Measurements from ENCODE around the gene ADAM12. TPM values are rescaled to one million over a fixed set of nuclear protein-coding genes. Genes with fewer than 3 reads are reported as not detected.

ADAM12 gene
- total RNA-seq, 1 experiment from 2014 or later, result not detected

DNA sequence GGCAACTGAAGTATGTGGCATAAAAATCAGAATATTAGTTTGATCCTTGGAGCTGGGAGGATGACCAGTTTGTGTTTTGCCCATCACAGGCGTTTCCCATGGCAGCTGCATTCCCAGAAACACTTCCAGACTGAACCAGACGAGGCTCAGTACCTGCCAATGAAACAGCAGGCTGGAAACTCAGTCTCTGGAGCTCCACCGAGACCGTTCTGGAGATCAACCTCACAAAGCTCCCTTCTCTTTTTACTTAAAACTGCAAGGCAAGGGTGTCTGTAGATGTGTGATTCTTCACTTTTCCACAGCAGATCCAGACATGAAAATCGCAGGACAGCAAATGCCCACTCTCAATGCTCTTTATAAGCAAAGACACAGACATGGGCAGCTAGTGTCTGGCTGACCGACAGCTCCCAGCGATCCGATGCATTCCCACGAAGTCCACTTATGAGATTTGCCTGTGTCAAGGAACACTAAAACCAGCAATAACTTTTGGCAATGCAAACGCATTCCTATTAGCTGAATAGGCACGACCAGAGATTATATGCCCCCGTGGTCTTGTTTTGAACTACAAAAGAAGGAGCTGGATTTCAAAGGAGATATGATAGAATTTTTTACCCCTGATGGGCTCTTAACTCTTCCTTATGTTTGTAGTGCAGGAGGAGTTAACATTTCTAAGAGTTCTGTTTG lies 72.6 kb downstream of the ADAM12 start:
- DNase-seq (ENCODE audit: low spot score), result no peak

DNA sequence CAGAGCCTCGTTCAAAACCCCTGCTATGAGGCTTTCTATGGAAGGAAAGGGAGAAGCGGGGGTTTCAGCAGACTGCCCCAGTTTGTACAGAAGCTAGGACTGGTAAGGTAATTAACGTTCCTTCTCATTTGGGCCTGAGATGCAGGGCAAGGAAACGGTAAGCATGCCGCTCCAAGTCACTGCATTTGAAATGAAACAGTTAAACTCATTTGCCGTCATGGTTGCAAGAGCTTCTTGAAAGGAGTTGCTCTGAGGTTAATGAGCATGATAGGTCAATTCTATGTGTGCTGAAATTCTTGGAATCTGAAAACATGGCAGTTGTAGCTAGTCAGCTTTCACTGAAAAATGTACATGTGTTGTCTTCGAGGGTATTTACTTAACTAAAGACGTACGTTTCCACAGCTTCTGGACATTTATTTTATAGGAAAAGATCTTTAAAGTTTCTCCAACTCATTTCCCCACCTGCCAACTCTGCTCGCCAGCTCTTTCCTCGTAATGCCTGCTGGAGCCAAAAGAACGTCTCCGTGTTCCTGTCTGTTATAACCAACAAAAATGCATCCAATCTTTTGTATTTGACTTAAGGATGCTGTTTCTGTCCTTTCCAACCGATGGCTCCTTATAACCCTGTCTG lies 73.3 kb downstream of the ADAM12 start:
- DNase-seq (ENCODE audit: low spot score), result no peak

- no peak for DNase-seq (ENCODE audit: low spot score)
Measured at GRCh38 chr10:126312167-126312566, 76.1 kb downstream of the ADAM12 start.

GRCh38 chr10:126309228-126309883 lies 78.9 kb downstream of the ADAM12 start:
- no peak for DNase-seq (ENCODE audit: low spot score)

GRCh38 chr10:126302826-126303665 lies 85.2 kb downstream of the ADAM12 start:
- no peak for DNase-seq (ENCODE audit: low spot score)

DNA sequence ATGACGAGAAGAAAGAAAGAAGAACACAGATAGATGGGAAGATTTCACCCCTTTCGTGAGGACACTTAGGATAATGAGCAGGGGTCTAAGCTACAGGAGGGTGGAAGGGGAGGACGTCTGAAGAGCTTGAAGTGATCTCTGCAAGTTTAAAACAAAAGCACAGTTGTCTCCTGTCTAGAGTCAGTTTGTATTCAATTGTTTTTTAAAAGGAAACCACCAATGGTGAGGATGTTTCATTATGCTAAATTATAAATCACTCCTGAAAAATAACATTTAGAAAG lies 85.9 kb downstream of the ADAM12 start:
- no peak for DNase-seq (ENCODE audit: low spot score)

GRCh38 chr10:126301701-126302475 lies 86.4 kb downstream of the ADAM12 start:
- no peak for DNase-seq (ENCODE audit: low spot score)

- no peak for DNase-seq (ENCODE audit: low spot score)
Measured at GRCh38 chr10:126294451-126294850, 93.8 kb downstream of the ADAM12 start.

DNA sequence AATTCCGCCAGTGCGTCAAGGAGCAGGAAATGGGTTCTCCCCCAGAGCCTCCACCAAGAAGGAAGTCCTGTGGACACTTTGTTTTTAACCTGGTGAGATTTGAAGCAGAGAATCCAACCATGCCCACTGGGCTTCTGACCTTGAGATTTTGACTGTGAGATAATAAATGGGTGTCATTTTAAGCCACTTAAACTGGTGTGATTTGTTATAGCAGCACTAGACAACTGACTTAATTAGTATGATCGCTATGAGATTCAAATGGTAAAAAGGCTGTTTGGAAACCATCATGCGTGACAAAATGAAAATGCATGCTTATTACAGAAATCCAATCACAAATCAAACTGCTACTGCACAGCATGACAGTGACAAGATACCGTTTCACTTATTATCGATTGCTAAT lies 98.0 kb downstream of the ADAM12 start:
- no peak for DNase-seq (ENCODE audit: low spot score)

DNA sequence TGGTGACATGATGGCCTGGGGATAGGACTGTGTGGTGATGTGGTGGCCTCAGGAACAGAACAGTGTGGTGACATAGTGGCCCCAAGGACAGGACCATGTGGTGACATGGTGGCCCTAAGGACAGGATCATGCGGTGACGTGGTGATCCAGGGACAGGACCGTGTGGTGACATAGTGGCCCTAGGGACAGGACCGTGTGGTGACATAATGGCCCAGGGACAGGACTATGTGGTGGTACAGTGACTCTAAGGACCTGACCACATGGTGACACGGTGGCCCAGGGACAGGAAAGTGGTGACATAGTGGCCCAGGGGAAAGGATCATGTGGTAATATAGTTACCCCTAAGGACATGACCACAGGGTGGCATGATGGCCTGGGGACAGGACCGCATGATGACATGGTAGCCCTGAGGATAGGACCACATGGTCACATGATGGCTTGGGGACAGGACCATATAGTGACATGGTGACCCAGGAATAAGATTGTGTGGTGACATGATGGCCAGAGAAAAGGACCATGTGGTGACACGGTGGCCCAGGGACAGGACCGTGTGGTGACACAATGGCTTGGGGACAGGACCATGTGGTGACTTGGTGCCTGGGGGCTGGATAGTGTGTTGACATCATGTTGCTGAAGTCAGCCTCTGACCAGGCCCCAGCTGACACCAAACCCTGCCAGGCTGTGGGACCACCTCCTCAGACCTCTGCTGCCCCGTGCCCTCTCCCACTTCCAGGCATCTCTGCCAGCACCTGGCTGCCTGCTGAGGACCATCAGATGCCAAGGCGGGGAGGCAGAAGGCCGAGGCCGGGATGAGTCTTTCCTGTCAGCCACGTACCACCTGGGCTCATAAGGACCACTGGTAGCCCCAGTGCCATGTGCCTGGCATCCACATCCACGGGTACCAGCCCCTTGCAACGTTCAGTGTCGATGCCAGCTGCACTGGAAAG lies 99.5 kb downstream of the ADAM12 start:
- no peak for DNase-seq (ENCODE audit: low spot score)

DNA sequence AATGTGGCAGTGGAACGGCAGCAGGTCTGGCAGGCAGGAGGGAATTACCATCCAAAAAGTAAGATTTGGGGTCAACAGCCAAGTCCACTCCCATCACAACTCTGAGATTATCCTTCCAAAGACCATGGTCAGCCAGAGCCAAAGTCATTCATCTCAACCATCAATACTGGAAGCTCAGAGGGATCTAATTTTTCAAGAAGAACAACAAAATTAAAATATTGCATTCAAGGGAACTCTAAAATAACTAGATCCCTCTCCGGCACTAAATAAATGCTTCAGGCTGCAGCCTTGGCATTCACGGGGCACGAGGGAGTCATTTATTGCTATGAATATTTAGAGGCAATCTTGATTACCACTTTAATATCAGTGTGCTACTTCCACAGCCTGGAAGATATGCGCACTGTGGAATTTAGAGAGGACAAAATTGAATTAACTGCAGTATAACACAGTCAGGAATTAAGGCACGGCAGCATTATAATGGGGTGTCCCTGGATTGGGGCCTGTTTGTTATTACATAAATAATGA lies 102.0 kb downstream of the ADAM12 start:
- DNase-seq (ENCODE audit: low spot score), result no peak

GRCh38 chr10:126283307-126283706 lies 105.0 kb downstream of the ADAM12 start:
- DNase-seq (ENCODE audit: low spot score), result no peak

DNA sequence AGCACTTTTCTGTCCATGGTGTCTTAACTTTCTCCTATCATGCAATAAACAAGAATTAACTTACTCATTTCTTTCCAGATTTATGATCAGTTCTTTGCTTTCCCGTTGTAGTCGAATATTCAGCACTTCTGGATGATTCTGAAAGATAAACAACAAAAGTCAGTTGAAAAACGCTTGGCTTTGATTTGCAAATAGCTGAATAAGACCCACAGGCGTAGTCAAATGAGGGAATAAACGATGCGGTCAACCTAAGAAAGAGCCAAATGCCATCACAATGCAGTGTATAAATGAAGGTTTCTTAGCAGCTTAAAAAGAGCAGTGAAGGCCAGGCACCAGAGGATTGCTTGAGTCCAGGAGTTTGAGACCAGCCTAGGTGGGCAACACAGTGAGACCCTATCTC lies 109.4 kb downstream of the ADAM12 start:
- DNase-seq (ENCODE audit: low spot score), result no peak

DNA sequence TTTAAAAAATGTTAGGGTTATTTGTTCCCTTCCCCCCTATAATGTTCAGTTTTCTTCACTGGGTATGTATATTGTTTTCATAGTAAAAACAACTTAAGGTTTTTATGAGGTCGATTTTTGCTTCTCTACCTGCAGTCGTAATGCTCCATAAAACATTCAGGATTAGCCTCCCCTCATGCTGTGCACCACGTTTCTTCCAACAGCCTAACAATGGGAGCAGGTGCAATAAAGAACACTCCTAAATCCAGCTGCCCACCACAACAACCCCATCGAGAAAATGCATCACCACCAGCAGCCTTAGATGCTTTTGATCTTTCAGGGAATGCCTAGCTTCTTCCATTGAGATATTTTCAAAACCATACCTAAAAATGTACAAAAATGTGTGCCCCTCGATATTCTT lies 111.1 kb downstream of the ADAM12 start:
- no peak for DNase-seq (ENCODE audit: low spot score)

DNA sequence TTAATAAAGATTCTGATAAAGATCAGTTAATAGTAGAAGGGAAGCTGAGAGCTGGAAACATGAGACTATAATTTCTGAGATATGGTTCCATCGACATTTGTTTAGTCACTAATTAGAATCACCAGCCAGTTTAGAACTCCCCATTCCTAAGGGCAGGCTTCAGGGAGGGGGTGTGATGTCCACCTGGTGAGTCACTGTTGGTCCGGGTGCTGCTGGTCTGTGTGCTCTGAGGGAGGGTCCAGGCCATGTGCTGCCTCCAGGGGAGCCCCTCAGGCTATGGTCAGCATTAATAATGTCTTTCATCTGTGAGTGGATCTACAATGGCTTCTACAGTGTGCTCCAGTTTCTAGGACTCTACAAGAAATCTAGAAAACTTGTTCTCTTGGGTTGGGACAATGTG lies 115.8 kb downstream of the ADAM12 start:
- no peak for DNase-seq (ENCODE audit: low spot score)

GRCh38 chr10:126270111-126270510 lies 118.2 kb downstream of the ADAM12 start:
- DNase-seq (ENCODE audit: low spot score), result no peak

- DNase-seq (ENCODE audit: low spot score), result no peak
Measured at GRCh38 chr10:126268013-126268920, 120.0 kb downstream of the ADAM12 start.

- DNase-seq (ENCODE audit: low spot score), result no peak
Measured at GRCh38 chr10:126264102-126265018, 123.9 kb downstream of the ADAM12 start.
